RWPE1 (cell line): ENCODE results near the gene CXCR2.

Experiments used
- CTCF ChIA-PET: fragments of 350-600 bp; sonication (Branson Sonifier 250); formaldehyde crosslinking; extraction: SDS; loops from one replicate; lab custom pipeline; 2021; lab: Yijun Ruan, JAX
- POLR2A ChIA-PET: fragments of 400-600 bp; formaldehyde crosslinking; extraction: SDS; loops from one replicate; lab custom pipeline; 2020; ENCODE audit warnings: antibody characterized with exemption; ENCODE audit not compliant: low non-redundant PET; lab: Yijun Ruan, JAX
- DNase-seq: peaks from one replicate; pipeline ENCODE4 v3.0.0; 2012; ENCODE audit warnings: low spot score
- H3K27ac ChIP-seq: fragments of 450-650 bp; 2 replicates; pipeline ENCODE4 v1.5.1; 2017
- CTCF ChIP-seq: fragments of 450-650 bp; conservative IDR thresholded peaks from 2 replicates; pipeline ENCODE4 v1.5.1; 2017; ENCODE audit warnings: low read depth, mild to moderate bottlenecking

Gene CXCR2

DNA sequence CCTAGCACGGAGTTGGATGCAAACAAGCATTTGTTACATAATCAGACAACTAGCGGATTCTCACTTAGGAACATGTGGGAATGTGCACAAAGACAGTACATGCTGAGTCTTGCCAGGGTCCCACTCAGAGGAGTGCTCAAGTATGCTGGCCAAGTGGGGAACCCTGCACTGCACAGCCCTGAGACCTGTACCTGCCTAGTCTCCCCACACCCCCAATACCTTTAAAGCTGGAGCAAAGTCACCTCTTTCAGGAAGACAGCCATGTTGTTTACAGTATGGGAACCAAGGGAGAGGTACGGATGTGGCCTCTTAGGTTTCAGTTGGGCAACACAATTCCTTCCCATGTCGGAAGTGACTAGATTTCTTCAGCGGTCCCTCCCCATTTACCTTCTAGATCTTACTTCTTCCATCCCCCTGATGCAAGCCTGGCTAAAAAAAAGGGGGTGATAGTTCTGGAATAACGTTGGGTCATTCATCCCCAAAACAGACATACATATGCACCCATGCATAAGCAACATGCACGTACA lies 30.2 kb downstream of the CXCR2 start:
- ChIA-PET POLR2A (no interaction called here), CTCF (interaction anchor here (0.7 kb wide), 1 partner anchor 1474 kb away, joined by 3 read pairs; no protein-coding TSS in a partner anchor)
- no peak for TF ChIP-seq CTCF
- H3K27ac ChIP-seq: no peak overlapping the region
- no peak for DNase-seq

GRCh38 chr2:218161644-218162043 lies 35.8 kb downstream of the CXCR2 start:
- no peak for TF ChIP-seq CTCF
- POLR2A ChIA-PET: no interaction called here
- CTCF ChIA-PET: interaction anchor here (0.6 kb wide), 1 partner anchor 291 kb away, joined by 3 read pairs; no protein-coding TSS in a partner anchor
- H3K27ac ChIP-seq: no peak overlapping the region
- no peak for DNase-seq

GRCh38 chr2:218162814-218163213 lies 37.0 kb downstream of the CXCR2 start:
- ChIA-PET CTCF (interaction anchor here (0.8 to 0.9 kb wide), 2 partner anchors 9 to 373 kb away, joined by 3 to 4 read pairs; no protein-coding TSS in a partner anchor), POLR2A (no interaction called here)
- no peak overlapping the region for H3K27ac ChIP-seq
- no peak for DNase-seq
- TF ChIP-seq CTCF: no peak

GRCh38 chr2:218166791-218167190 lies 41.0 kb downstream of the CXCR2 start, which contains the start of gene CXCR1:
CXCR1 (minus strand) TSS chr2:218166962; CDS start chr2:218165211, 1,751 bp downstream.
- no peak for TF ChIP-seq CTCF
- CTCF ChIA-PET: no interaction called here
- POLR2A ChIA-PET: no interaction called here
- DNase-seq: peak; percentile 43
- no peak within 1 kb of the TSS for H3K27ac ChIP-seq

GRCh38 chr2:218168016-218168415 lies 42.2 kb downstream of the CXCR2 start:
- no peak overlapping the region for H3K27ac ChIP-seq
- TF ChIP-seq CTCF: no peak
- no peak for DNase-seq
- POLR2A ChIA-PET: no interaction called here
- CTCF ChIA-PET: interaction anchor here (0.6 to 1.2 kb wide), 2 partner anchors 85 to 1095 kb away, joined by 3 read pairs; no protein-coding TSS in a partner anchor

DNA sequence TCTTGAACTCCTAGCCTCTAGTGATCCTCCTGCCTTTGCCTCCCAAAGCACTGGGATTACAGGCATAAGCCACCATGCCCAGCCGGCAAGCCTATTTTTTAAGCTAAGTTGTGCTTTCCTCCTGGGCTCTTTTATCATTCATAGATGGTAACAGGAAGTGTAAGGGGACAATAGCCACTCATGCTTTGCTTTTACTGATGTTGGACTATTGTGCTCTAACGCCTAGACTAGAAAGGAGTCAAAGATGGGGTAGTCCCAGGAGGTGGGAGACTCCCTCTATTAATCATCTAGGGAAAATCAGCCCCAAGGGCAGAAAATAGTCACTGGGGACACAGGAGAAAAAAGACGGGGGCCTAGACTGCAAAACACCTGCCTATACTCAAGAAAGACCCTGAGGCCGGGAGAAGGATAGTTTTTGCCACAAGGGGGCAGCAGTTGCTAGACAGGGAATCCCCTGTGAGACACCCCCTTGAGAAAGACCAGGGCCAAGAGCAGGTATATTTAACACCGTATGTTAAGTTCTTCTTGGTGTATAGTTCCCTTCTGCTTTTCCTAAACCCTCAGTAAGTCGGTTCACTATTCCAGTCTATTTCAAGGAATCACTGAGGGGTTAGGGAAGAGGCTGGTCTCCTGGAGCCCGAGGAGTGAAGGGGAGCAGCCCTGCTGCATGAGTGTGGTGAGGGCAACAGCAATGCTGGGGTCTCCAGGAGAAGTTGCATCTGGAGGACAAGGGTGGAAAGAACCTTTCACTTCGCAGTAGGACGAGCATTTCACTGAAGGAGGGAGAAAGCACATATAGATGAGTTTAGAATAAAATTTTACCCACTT lies 43.0 kb downstream of the CXCR2 start:
- H3K27ac ChIP-seq: no peak overlapping the region
- POLR2A ChIA-PET: no interaction called here
- peak; percentile 29 for DNase-seq
- CTCF ChIA-PET: interaction anchor here (0.6 to 1.2 kb wide), 2 partner anchors 73 to 84 kb away, joined by 3 read pairs; no protein-coding TSS in a partner anchor
- TF ChIP-seq CTCF: peak; percentile 62
